ENCODE data around the gene UGP2.

- no peak for TF ChIP-seq POLR2A (IDR thresholded peaks at IDR 0.05)
- TF ChIP-seq CTCF (IDR thresholded peaks at IDR 0.05) = no peak
Measured at GRCh38 chr2:63837036-63837594, 4.6 kb upstream of the UGP2 start.

Measured in tibial nerve (tissue), 3 donors.